OCI-LY7 (cell line): Measurements from ENCODE around the gene PKIB. TPM values are rescaled to one million over a fixed set of nuclear protein-coding genes. Genes with fewer than 3 reads are reported as not detected.

Experiments
- BruUV-seq: library from RNA; stranded (reverse); fragments of 400-500 nt; replicated peaks from 2 replicates; lab custom pipeline; 2021; lab: Mats Ljungman, UMichigan
- CTCF ChIA-PET: fragments of 300-600 bp; sonication (Branson Sonifier 250); formaldehyde crosslinking; loops from one replicate; lab custom pipeline; 2022; ENCODE audit warnings: antibody characterized with exemption; ENCODE audit not compliant: unreplicated experiment; lab: Charles Lee
- POLR2A ChIA-PET: fragments of 300-600 bp; sonication (Branson Sonifier 250); formaldehyde crosslinking; loops from one replicate; lab custom pipeline; 2022; ENCODE audit warnings: antibody characterized with exemption; lab: Charles Lee
- DNase-seq: peaks from one replicate; pipeline ENCODE4 v3.0.0-alpha.2; 2015; ENCODE audit warnings: low spot score
- H2AFZ ChIP-seq: fragments of 200-600 bp; sonication (generic), shearing (Covaris generic); 2 replicates; pipeline ENCODE4 v1.6.1; 2014; ENCODE audit warnings: mild to moderate bottlenecking, antibody characterized with exemption, low read length, moderate library complexity
- H3K27ac ChIP-seq: fragments of 200-600 bp; sonication (generic); 2 replicates; pipeline ENCODE4 v1.5.1; 2014; ENCODE audit warnings: mixed run types, low read depth, mild to moderate bottlenecking, moderate library complexity, low read length, inconsistent platforms; ENCODE audit not compliant: poor library complexity, severe bottlenecking
- H3K36me3 ChIP-seq: fragments of 200-600 bp; sonication (generic); 2 replicates; pipeline ENCODE4 v1.6.1; 2014; ENCODE audit warnings: mild to moderate bottlenecking, antibody characterized with exemption, low read length, moderate library complexity, mixed read lengths; ENCODE audit not compliant: insufficient read depth
- H3K4me1 ChIP-seq: fragments of 200-600 bp; sonication (generic); 2 replicates; pipeline ENCODE4 v1.5.1; 2014; ENCODE audit warnings: mild to moderate bottlenecking, low read length; ENCODE audit not compliant: insufficient read depth, poor library complexity, severe bottlenecking
- H3K4me2 ChIP-seq: fragments of 200-600 bp; sonication (generic); 2 replicates; pipeline ENCODE4 v1.6.1; 2014; ENCODE audit warnings: mild to moderate bottlenecking, low read length
- H3K4me3 ChIP-seq: fragments of 200-600 bp; sonication (generic); 2 replicates; pipeline ENCODE4 v1.5.1; 2014; ENCODE audit warnings: mild to moderate bottlenecking, low read depth, low read length; ENCODE audit not compliant: poor library complexity, severe bottlenecking
- H3K79me2 ChIP-seq: fragments of 200-600 bp; sonication (generic); 2 replicates; pipeline ENCODE4 v1.6.1; 2016; ENCODE audit warnings: low read depth, mild to moderate bottlenecking, low read length, moderate library complexity, mixed read lengths; ENCODE audit not compliant: insufficient read depth
- H3K9me2 ChIP-seq: fragments of 200-600 bp; sonication (generic); 2 replicates; pipeline ENCODE4 v1.6.1; 2016; ENCODE audit warnings: mild to moderate bottlenecking, low read length, mixed read lengths; ENCODE audit not compliant: insufficient read depth
- H3K9me3 ChIP-seq: fragments of 200-600 bp; sonication (generic); 2 replicates; pipeline ENCODE4 v1.6.1; 2014; ENCODE audit warnings: mild to moderate bottlenecking, mixed run types, low read length, mixed read lengths
- H4K20me1 ChIP-seq: fragments of 200-600 bp; sonication (generic); 2 replicates; pipeline ENCODE4 v1.6.1; 2014; ENCODE audit warnings: mild to moderate bottlenecking, antibody characterized with exemption, low read length, moderate library complexity, mixed read lengths; ENCODE audit not compliant: insufficient read depth
- CTCF ChIP-seq: fragments of 200-600 bp; sonication (generic); conservative IDR thresholded peaks from 2 replicates; pipeline ENCODE4 v1.5.1; 2014; ENCODE audit warnings: mild to moderate bottlenecking, antibody characterized with exemption, low read length, moderate library complexity, mixed read lengths
- EZH2phosphoT487 ChIP-seq: fragments of 200-600 bp; sonication (generic); IDR thresholded peaks from 2 replicates; pipeline ENCODE4 v1.6.1; 2018; ENCODE audit warnings: low read depth, borderline replicate concordance, mild to moderate bottlenecking, mixed run types, antibody characterized with exemption, low read length, moderate library complexity, mixed read lengths
- intact Hi-C: fragments of 100-400 bp; cut with micrococcal nuclease; formaldehyde crosslinking; loops from one replicate; pipeline ENCODE4 v1.10.0; 2022; ENCODE audit not compliant: unreplicated experiment
- total RNA-seq, 2 experiments: library from RNA; depleted of rRNA in 1 of 2; stranded (reverse); fragments of >200 nt in 1 of 2; shearing (Covaris generic) in 1 of 2; gene quantifications; 2 replicates each; pipeline ENCODE4 v1.2.3, GENCODE V29; 2014 to 2022

The PKIB gene
- total RNA-seq, 2 experiments from 2014 or later = 0.46 TPM; not detected in 1

GRCh38 chr6:122749451-122750050, 139.3 kb downstream of the PKIB start:
- Histone ChIP-seq H3K79me2 (no peaks in the 10 kb centered on the region), H3K9me3 (no peaks in the 10 kb centered on the region), H3K4me2 (no peak overlapping the region), H3K36me3 (no peaks in the 10 kb centered on the region), H3K9me2 (no peaks in the 10 kb centered on the region), H3K27ac (no peak overlapping the region), H4K20me1 (no peaks in the 10 kb centered on the region), H3K4me1 (no peaks in the 10 kb centered on the region), H2AFZ (no peak overlapping the region), H3K4me3 (no peak overlapping the region)
- DNase-seq = no peak
- intact Hi-C loops = no loop called here
- CTCF ChIA-PET = no interaction called here
- POLR2A ChIA-PET = interaction anchor here (0.6 kb wide), 1 partner anchor 460 kb away, joined by 4 read pairs; no protein-coding TSS in a partner anchor
- TF ChIP-seq CTCF = no peak
- no peak for TF ChIP-seq EZH2phosphoT487
- BruUV-seq = no TSS peak

GRCh38 chr6:122751326-122751725, 141.1 kb downstream of the PKIB start:
- no peaks in the 10 kb centered on the region for H4K20me1 ChIP-seq
- H3K4me3 ChIP-seq = no peak overlapping the region
- no peak overlapping the region for H3K4me2 ChIP-seq
- no peak overlapping the region for H3K27ac ChIP-seq
- H3K9me3 ChIP-seq = no peaks in the 10 kb centered on the region
- CTCF ChIA-PET = no interaction called here
- H3K79me2 ChIP-seq = no peaks in the 10 kb centered on the region
- no TSS peak for BruUV-seq
- no peak for DNase-seq
- no peak overlapping the region for H2AFZ ChIP-seq
- no peaks in the 10 kb centered on the region for H3K9me2 ChIP-seq
- intact Hi-C loops = no loop called here
- H3K4me1 ChIP-seq = no peaks in the 10 kb centered on the region
- TF ChIP-seq EZH2phosphoT487 (no peak), CTCF (no peak)
- no peaks in the 10 kb centered on the region for H3K36me3 ChIP-seq
- POLR2A ChIA-PET = no interaction called here

- Histone ChIP-seq H3K27ac (no peak overlapping the region), H3K79me2 (no peaks in the 10 kb centered on the region), H3K36me3 (no peaks in the 10 kb centered on the region), H3K4me1 (no peaks in the 10 kb centered on the region), H3K4me2 (no peak overlapping the region), H2AFZ (no peak overlapping the region), H4K20me1 (no peaks in the 10 kb centered on the region), H3K4me3 (no peak overlapping the region), H3K9me3 (no peaks in the 10 kb centered on the region), H3K9me2 (no peaks in the 10 kb centered on the region)
- POLR2A ChIA-PET = no interaction called here
- no TSS peak for BruUV-seq
- TF ChIP-seq CTCF = no peak
- no peak for TF ChIP-seq EZH2phosphoT487
- CTCF ChIA-PET = no interaction called here
- no peak for DNase-seq
- intact Hi-C loops = no loop called here
Measured at GRCh38 chr6:122752459-122752858, 142.3 kb downstream of the PKIB start.
